Measurements from ENCODE around the gene SRGAP3.
A peak's percentile ranks its signal among the peaks of the same experiment; 100 is the strongest.

Gene SRGAP3

GRCh38 chr3:9013782-9014563, 235.5 kb downstream of the SRGAP3 start:
- DNase-seq (ENCODE audit: low read depth): no peak

GRCh38 chr3:9012521-9012920, 236.9 kb downstream of the SRGAP3 start:
- DNase-seq (ENCODE audit: low read depth): no peak

- DNase-seq (ENCODE audit: low read depth): no peak
Observed at GRCh38 chr3:9009976-9010545, 239.4 kb downstream of the SRGAP3 start.

- DNase-seq (ENCODE audit: low read depth): no peak
Observed at GRCh38 chr3:9008550-9009255, 240.7 kb downstream of the SRGAP3 start.

DNA sequence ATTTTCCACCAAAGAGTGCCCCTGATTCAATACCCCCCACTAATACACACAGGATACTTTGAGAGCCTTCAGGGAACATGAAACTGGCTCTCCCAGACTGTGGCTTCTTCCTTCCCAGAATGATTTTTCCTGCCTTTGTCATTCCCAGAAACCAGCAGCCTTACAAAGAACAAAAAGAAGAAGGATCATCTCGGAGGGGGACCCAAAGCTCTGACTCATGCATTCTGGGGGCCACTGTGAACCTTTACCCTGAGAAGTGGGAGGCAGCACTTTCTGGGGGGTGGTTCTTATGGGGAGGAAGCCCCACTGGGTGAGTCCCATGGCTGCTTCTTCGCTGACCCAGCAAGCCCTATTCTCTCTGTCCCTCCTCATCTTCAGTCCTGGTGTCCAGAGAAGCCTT, 241.5 kb downstream of the SRGAP3 start:
- no peak for DNase-seq (ENCODE audit: low read depth)

DNA sequence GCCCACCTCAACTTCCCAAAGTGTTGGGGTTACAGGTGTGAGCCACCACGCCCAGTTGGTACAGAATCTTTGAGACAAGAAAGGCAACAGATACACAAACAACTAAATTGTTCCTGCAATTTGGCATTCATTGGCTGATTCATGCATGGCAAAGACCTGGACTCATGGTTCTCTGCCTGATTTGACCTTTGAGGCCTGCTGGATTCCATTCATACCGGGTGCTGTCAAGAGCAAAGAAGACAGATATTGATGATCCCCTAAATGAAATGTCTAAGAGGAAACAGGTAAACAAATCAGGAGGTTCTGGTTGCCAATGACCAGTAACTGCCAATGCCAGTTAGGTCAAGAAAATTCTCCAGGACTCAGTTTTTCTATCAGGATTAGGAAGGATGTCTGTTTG, 242.2 kb downstream of the SRGAP3 start:
- no peak for DNase-seq (ENCODE audit: low read depth)

GRCh38 chr3:9000041-9000440, 249.4 kb downstream of the SRGAP3 start:
- DNase-seq (ENCODE audit: low read depth): no peak

DNA sequence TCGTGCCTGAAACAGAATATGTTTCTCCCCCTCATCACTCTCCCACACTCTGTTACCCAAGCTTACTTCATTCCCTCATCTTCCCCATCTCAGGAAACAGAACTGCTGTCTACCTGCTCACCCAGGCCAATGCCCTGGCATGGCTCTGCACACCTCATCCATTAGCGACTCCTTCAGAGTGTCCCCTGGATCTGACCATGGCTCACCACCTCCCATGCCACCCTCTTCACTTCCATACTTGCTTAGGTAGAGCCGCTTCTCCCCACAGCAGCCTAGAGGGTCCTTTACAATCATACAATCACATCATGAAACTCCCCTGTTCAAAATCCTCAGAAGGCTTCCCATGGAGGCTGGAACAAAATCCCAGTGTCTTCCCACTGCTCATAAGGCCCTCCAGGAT, 252.3 kb downstream of the SRGAP3 start:
- DNase-seq (ENCODE audit: low read depth): no peak

DNA sequence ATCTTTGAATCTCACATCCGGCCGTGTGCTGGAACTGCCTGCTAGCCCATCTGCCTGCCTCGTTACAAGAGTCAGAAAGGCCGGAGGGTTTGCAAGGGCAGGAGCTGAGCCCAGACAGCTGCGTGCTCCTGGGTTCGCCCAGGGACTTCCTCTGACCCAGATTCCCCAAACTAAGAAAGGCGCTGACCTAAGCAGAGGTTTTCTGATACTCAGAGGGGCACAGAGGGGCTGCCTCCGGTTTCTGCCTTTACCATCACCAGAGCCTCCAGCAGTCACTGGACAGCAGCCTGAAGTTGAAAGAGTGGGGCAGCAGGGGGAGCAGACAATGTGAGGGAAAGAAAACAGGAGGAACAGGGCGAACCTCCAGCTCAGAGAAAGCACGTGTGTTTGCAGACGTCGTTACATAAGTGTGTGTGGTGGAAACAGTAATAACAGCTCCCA, 252.7 kb downstream of the SRGAP3 start:
- DNase-seq (ENCODE audit: low read depth): no peak

DNA sequence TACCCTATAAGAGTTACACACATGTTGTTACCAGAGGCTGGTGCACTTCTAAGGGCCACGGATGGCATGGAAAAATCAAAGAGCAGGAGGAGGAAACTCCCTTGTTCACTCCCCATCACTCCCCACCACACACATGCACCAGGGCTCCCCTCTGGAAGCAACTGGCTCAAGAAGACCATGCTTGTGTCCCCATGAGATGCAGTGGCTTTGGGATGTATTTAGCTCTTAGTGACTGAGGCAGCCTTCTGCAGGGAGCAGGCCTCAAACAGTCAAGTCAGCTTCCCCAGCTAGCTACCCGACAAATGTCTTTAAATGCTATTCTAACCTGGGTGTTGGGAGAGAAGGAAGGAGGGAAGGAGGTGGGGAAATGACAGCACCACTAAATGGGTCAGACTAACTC, 253.2 kb downstream of the SRGAP3 start:
- DNase-seq (ENCODE audit: low read depth): no peak

DNA sequence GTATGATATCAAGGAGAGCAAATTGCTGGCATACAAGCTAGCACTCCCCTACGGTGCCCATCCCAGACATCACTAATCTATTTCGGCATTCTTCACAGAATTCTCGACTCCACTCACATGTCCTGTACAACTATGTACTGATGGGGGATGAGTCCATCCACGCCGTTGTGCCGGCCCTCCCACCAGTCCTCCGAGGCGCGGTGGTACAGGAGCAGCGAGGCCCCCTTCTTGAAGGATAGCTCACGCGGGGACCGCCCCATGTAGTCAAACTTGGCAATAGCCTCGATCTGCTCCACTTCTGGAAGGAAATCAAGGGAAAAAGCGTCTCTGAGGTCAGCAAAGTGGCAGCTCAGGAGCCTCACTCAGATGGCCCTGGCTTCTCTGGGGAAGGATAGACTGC, 255.2 kb downstream of the SRGAP3 start:
- DNase-seq (ENCODE audit: low read depth): no peak

DNA sequence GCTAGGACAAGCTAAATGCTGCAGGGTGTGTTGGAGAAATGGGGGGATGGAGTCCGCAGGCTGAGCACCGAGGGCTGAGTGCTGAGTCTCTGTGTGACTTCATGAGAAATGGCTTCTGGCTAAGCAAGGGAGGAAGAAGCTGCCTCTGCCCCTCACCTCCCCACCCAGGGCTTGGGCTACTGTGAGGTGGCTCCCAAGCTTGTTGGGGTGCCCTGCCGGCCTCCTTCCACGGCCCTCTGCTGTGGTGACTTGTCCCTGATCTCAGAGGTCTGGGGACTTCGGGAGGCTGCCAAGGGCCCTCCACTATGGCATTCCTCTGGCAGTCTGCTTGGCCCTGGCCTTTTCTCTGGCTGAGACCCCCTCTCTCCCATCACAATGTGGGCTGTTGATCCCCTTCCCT, 256.1 kb downstream of the SRGAP3 start:
- no peak for DNase-seq (ENCODE audit: low read depth)

GRCh38 chr3:8992854-8993253, 256.6 kb downstream of the SRGAP3 start:
- DNase-seq (ENCODE audit: low read depth): no peak

DNA sequence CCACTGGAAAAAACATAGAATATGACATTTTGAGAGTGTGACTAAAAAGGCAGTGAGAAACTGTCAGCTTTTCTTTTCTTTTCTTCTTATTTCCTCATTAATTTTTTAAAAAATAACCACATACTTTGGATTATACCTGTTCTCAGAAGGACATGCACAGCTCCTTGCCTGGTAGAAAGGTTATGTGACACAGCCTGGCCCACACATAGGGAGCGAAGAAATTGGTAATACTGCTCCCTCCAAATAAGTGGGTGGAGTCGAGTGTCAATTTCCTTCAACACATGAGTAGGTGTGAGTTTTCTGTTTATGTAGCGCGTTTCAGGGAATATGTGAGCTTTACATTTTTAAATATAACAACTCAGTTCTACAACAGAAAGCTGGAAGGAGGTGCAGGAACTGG, 257.2 kb downstream of the SRGAP3 start:
- no peak for DNase-seq (ENCODE audit: low read depth)

DNA sequence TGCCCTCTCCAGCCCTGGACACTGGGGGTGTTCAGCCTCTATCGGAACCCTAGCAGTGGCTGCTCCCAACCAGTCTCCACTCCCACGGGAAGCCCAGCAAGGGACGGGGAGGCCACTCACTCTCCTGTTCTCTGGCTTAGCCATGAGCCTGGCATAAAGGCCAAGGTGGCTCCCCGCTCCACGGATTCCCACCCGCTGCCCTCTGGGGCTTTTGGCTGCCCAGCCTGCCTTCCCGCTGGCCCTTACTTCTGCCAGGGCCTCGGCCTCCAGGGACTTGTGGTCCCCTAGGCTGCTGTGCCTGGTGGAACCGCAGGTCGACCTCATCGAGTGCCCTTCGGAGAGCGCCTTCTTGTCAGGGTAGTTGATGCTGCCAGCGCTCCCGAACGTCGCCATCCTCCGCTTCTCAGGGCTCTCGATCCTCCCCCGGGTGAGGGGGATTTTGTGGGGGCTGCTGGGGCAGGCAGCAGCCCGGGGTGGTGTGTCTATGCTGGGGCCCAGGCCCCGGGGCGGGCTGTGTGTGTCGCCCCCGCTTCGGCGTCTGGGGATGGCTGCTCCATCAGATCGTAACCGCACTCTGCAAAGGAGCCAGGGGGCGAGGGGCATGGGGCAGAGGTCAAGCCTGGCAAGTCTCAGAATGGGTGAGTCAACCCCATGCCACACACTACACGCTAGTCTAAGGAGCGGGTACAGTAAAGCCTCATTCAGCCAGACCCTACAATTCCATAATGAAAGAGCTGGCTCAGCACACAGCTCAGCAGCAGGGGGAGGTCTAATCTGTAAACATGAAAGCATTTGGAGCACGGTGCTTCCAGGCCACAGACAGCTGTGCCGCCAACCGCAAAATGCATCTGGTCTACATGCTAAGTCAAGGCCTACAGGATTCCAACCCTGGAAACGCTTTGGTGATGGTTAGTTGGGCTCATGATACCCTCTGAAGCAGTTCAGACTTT, 258.9 kb downstream of the SRGAP3 start:
- DNase-seq (ENCODE audit: low read depth): no peak

GRCh38 chr3:8988791-8989558, 260.5 kb downstream of the SRGAP3 start:
- DNase-seq (ENCODE audit: low read depth): no peak

- no peak for DNase-seq (ENCODE audit: low read depth)
Observed at GRCh38 chr3:8988384-8988655, 261.1 kb downstream of the SRGAP3 start.

DNA sequence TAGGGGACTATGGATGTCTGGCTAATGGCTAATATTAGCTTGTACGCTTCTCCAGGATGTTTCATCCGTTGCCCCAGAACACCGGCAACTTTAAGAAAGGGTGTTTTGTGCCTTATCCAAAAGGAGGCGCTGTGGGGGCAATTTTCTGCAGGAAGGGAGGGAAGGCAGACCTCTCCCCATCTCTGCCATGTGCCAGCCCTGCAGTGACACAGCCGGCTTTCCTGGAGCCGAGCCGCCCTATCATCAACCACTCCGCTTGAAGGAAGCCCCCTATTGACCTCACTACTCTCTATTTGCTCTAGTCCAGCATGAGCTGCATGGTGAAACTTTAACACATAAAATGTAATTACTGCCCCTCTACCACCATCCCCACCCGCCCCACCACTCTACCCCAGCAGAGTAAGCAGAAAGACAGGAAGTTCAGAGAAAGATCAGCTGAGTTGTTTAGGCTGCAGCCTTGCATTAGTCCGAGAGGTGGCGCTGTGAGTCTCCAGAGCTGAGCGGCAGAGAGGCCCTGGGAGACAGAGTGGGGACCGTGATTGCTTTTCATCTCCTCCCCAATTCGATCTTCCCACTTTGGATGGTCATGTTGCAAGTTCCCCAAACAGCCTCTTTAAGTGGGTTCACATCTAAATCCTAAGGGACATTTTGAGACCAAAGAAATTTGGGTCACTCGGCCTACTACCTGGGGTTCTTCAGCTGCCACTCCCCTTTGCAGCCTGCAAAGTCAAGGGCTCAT, 261.6 kb downstream of the SRGAP3 start:
- peak; percentile 10 for DNase-seq (ENCODE audit: low read depth)

DNA sequence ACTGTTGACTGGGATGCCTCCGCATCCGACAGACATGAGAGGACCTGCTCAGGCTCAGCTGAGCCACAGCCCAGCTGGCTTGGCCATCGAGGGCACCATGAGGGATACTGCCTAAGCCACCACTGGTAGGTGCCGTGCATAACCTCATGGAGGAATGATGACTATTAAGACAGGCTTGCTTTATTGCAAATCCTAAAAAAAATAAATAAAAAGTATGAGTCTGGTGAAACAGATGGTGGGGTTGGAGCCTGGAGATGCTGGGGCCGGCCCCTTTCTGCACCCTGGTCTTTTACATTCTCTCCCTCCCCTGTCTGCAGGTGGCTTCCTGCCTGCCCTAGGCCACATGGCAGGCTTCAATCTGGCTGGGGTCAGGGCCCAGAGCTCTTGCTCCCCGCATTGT, 262.2 kb downstream of the SRGAP3 start:
- no peak for DNase-seq (ENCODE audit: low read depth)

GRCh38 chr3:8986741-8987140, 262.7 kb downstream of the SRGAP3 start:
- DNase-seq (ENCODE audit: low read depth): no peak

- no peak for DNase-seq (ENCODE audit: low read depth)
Observed at GRCh38 chr3:8985876-8986275, 263.6 kb downstream of the SRGAP3 start.

Measured in stimulated activated CD8-positive, alpha-beta memory T cell treated with anti-CD3 and anti-CD28 coated beads, Interleukin-12 subunit alpha, Interleukin-12 subunit beta, amount 100 ng/mL, for 1 hour (primary cell).